Mononuclear cell (primary cell): ENCODE measurements around the gene NOTCH2. TPM values are rescaled to one million over a fixed set of nuclear protein-coding genes. Genes with fewer than 3 reads are reported as not detected.
"Not testable (repeated sequence)": the region's sequence is repeated elsewhere in the genome, so short reads cannot be mapped to it uniquely, and the experiment has no call there.

Experiments used
- H3K27me3 ChIP-seq: 2 replicates; pipeline ENCODE4 v1.6.0; 2011; ENCODE audit warnings: low read length, control low read depth; ENCODE audit not compliant: insufficient read depth
- H3K4me1 ChIP-seq: 2 replicates; pipeline ENCODE4 v1.5.1; 2011; ENCODE audit warnings: mild to moderate bottlenecking, low read length, control low read depth; ENCODE audit not compliant: insufficient read depth
- H3K4me3 ChIP-seq: 2 replicates; pipeline ENCODE4 v1.5.1; 2011; ENCODE audit warnings: mild to moderate bottlenecking, low read length, moderate library complexity
- H3K9me3 ChIP-seq: 2 replicates; pipeline ENCODE4 v1.5.1; 2011; ENCODE audit warnings: low read depth, mild to moderate bottlenecking, control low read depth, low read length
- total RNA-seq: library from RNA; depleted of rRNA; stranded (reverse); fragments of >200 nt; gene quantifications from one replicate; pipeline ENCODE4 v1.2.3, GENCODE V29; 2012

Gene NOTCH2
- total RNA-seq, 1 donor, result 72.8 TPM

GRCh38 chr1:120093548-120094181, 24.2 kb upstream of the NOTCH2 start:
- not testable (repeated sequence) for H3K4me1 ChIP-seq, H3K4me3 ChIP-seq, H3K9me3 ChIP-seq, H3K27me3 ChIP-seq

- not testable (repeated sequence) for H3K4me3 ChIP-seq, H3K9me3 ChIP-seq, H3K27me3 ChIP-seq, H3K4me1 ChIP-seq
Measured at GRCh38 chr1:120092232-120093218, 23.1 kb upstream of the NOTCH2 start.

GRCh38 chr1:120090830-120091229, 21.4 kb upstream of the NOTCH2 start:
- not testable (repeated sequence) for H3K27me3 ChIP-seq, H3K4me1 ChIP-seq, H3K4me3 ChIP-seq, H3K9me3 ChIP-seq

DNA sequence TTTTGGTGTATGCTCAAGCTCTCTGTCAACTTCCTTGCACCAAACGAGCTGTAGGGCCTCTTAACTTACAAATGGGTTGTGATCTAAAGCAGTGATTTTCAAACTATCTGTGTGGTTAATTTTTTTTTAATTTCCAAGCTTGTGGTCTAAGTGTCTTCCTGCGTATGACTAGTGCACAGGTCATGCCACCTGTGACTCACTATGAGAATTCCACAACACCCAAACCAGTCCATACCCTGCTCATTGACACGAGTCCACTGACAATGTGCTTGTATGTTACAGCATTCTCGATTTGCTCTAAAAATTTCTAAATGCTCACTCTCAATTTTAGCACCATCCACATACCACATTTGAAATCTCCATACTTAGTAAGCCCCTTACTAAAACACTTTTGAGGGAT, 18.5 kb upstream of the NOTCH2 start:
- H3K4me1 ChIP-seq, H3K9me3 ChIP-seq, H3K27me3 ChIP-seq, H3K4me3 ChIP-seq: not testable (repeated sequence)

- not testable (repeated sequence) for H3K4me1 ChIP-seq, H3K4me3 ChIP-seq, H3K9me3 ChIP-seq
Measured at GRCh38 chr1:120069920-120070214, 405 bp upstream of the NOTCH2 start.

DNA sequence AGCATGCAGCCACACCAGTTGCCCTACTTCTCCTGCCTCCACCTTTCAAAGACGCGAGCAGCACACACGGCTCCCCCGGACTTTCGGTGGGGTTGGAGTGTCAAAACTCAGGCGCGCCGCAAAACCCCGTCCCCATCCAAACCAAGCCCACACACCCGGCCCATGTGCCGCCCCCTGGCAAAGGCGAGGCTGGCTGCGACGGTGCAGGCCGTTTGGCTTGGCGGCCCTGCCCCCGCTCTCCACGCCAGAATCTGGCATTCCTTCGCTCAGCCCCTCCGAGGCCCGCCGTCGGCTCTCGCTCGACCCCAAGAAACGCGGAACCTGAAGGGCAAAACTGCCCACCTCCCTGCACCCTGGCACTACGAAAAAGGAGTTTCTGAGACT, 787 bp downstream of the NOTCH2 start:
- peak overlapping the region; percentile 42 for H3K4me3 ChIP-seq

More at GRCh38 chr1:120069920-120070214, 405 bp upstream of the NOTCH2 start:
- H3K27me3 ChIP-seq, result not testable (repeated sequence)

GRCh38 chr1:120048208-120048607, 21.3 kb downstream of the NOTCH2 start:
- not testable (repeated sequence) for H3K27me3 ChIP-seq, H3K9me3 ChIP-seq, H3K4me3 ChIP-seq, H3K4me1 ChIP-seq

More for the DNA sequence above, 787 bp downstream of the NOTCH2 start:
- not testable (repeated sequence) for H3K9me3 ChIP-seq, H3K27me3 ChIP-seq, H3K4me1 ChIP-seq

DNA sequence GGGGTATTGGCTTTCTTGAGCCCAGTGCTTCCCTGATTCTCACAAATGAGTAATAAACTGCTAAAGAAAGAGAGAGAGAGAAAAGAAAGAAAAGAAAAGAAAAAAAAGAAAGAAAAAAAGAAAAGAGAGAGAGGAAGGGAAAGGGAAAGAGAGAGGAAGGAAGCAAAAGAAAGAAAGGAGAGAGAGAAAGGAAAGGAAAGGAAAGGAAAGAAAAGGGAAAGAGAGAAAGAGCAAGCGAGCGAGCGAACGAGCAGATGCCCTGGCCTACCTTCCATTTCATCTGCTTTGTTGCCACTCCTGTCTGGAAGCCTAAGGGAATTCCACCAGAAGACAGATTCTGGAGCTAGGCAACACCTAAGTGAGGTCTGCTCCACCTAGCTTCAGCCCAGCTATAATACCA, 27.7 kb downstream of the NOTCH2 start:
- not testable (repeated sequence) for H3K27me3 ChIP-seq, H3K4me3 ChIP-seq, H3K4me1 ChIP-seq, H3K9me3 ChIP-seq

DNA sequence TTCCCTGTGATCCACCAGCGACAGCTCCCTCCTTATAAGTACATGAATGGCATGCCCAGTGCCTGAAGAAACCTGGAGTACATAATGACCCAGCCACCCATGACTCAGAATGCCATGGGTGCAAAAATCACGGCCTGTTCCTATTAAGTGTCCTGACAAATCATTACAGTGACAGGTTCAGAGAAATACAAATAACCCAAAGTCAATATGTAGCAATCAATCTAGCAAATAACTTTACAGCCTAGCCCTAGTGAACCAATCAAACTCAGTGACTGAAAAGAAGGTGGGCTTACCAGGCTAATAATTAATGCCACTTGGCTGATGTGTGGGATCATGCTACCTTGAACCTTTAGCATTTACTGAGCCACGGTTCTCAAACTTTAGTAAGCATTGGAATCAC, 37.2 kb downstream of the NOTCH2 start:
- not testable (repeated sequence) for H3K4me1 ChIP-seq, H3K4me3 ChIP-seq, H3K27me3 ChIP-seq, H3K9me3 ChIP-seq

DNA sequence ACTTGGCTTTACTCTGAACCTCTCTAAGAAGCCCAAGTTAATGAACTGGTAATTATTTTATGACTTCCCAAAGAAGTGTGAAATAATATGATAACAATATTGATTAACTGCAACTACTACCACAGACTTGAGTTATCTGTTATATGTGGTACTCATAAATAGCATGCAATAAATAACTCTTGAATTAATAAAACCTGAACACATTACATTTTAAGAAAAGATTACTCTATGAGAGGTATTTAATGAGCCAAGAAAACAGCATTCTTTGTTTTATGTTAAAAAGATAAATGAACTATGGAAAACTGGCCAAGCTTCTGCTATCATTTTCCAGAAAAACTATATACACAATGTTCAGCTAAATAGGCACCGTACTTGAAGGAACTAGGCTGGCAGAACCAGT, 45.7 kb downstream of the NOTCH2 start:
- H3K4me3 ChIP-seq, H3K27me3 ChIP-seq, H3K9me3 ChIP-seq, H3K4me1 ChIP-seq: not testable (repeated sequence)

GRCh38 chr1:120014978-120015377, 54.5 kb downstream of the NOTCH2 start:
- not testable (repeated sequence) for H3K9me3 ChIP-seq, H3K4me3 ChIP-seq, H3K27me3 ChIP-seq, H3K4me1 ChIP-seq

- not testable (repeated sequence) for H3K4me1 ChIP-seq, H3K4me3 ChIP-seq, H3K27me3 ChIP-seq, H3K9me3 ChIP-seq
Measured at GRCh38 chr1:120008320-120008719, 61.1 kb downstream of the NOTCH2 start.

GRCh38 chr1:120007850-120008249, 61.6 kb downstream of the NOTCH2 start:
- H3K27me3 ChIP-seq, H3K4me3 ChIP-seq, H3K4me1 ChIP-seq, H3K9me3 ChIP-seq: not testable (repeated sequence)

DNA sequence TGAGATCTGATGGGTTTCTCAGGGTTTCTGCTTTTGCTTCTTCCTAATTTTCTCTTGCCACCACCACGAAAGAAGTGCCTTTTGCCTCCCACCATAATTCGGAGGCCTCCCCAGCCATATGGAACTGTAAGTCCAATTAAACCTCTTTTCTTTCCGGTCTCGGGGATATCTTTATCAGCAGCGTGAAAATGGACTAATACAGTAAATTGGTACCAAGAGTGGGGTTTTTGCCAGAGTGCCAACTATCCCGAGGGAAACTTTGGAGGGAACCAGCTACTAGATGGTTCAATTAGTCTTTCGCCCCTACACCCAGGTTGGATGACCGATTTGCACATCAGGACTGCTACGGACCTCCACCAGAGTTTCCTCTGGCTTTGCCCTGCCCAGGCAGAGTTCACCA, 68.4 kb downstream of the NOTCH2 start:
- not testable (repeated sequence) for H3K27me3 ChIP-seq, H3K4me1 ChIP-seq, H3K9me3 ChIP-seq, H3K4me3 ChIP-seq

- H3K9me3 ChIP-seq, H3K27me3 ChIP-seq, H3K4me1 ChIP-seq, H3K4me3 ChIP-seq: not testable (repeated sequence)
Measured at GRCh38 chr1:119996731-119997312, 72.6 kb downstream of the NOTCH2 start.

- not testable (repeated sequence) for H3K27me3 ChIP-seq, H3K4me3 ChIP-seq, H3K4me1 ChIP-seq, H3K9me3 ChIP-seq
Measured at GRCh38 chr1:119995975-119996374, 73.5 kb downstream of the NOTCH2 start.
